ENCODE data around the gene TRMT1.
A peak's percentile ranks its signal among the peaks of the same experiment; 100 is the strongest.
"Not testable (repeated sequence)": the region's sequence is repeated elsewhere in the genome, so short reads cannot be mapped to it uniquely, and the experiment has no call there.

Gene TRMT1

DNA sequence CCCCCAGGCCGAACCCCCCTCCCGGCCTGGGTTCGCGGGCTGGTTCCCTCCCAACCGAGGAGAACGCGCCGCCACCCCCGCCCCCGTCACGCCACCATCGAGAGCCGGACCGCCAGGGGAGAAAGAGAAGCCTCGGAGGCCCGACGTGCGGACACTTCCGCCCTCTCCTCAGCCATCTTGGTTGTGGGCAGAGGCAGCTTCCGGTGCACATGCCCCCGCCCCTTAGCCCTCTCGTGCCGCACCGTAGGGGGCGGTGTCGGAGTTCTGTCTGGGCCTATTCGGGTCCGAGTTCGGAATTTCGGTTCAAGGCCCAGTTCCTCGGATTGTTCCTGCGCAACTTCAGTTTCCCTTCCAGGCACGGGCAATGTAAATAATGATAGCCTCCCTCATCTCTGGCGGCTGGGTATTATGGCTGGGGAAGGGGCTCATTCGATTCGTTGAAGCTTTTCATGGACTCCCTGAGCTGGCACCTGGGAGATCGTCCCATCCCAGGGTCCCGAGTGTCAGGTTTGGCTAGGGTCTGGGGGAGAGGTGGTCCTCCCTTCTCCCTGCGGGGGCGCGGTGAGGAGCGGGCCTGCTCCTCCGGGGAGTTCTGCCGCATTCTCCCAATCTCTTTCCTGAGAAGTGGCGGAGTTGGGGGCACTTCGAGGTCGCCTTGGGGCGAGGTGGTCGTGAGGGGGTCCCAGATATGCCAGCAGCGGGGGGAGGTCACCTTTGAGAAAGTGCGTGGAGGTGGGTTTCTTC, 33.8 kb upstream of the TRMT1 start, which contains the start of the genes IER2 and STX10:
Gene IER2 (plus strand): TSS at position 225 of the 744 bp plus-strand sequence. CDS start 2,776 bp downstream, outside the sequence.
Gene STX10 (minus strand): TSS at position 189 of the 744 bp plus-strand sequence. CDS start 202 bp downstream, outside the sequence.
- DNase-seq = peak; percentile 92

DNA sequence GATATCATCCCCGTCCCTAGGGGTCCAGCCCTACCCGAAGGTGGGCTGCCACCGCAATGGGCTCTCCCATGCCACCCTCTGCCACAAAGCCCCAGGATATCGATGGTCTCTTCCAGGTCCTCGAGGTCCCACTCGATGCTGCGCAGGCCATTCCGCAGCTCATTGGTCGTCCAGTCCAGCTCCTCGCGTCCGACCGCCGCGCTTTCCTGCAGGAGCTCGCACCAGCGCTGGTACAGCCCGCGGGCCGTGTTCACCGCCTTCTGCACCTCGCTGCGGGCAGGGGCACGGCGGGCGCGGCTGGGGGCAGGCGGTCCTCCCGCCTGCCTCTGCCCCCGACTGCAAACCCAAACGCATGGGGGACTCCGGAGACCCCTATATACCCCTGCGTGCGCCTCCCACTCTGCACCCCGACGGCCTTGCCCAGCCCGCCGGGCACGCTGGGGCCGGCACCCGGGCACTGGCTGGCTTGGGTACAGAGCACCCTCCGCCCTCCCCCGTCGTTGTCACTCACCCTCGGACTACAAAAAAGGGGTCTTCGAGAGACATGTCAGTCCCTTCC, 33.2 kb upstream of the TRMT1 start:
- no peak for DNase-seq

DNA sequence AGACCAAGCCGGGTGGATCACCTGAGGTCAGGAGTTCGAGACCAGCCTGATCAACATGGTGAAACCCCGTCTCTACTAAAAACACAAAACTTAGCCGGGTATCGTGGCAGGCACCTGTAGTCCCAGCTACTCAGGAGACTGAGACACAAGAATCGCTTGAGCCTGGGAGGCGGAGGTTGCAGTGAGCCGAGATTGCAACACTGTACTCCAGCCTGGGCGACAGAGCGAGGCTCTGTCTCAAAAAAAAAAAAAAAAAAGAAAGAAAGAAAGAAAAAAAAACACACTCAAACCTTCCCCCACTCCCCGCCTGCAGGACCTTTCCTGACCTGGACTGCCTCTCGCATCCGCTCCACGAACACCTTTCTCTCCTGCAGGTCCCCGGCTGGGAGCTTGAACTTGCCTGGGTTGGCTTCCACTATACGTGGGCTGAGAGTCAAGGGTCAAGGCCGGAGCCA, 32.7 kb upstream of the TRMT1 start:
- not testable (repeated sequence) for DNase-seq

DNA sequence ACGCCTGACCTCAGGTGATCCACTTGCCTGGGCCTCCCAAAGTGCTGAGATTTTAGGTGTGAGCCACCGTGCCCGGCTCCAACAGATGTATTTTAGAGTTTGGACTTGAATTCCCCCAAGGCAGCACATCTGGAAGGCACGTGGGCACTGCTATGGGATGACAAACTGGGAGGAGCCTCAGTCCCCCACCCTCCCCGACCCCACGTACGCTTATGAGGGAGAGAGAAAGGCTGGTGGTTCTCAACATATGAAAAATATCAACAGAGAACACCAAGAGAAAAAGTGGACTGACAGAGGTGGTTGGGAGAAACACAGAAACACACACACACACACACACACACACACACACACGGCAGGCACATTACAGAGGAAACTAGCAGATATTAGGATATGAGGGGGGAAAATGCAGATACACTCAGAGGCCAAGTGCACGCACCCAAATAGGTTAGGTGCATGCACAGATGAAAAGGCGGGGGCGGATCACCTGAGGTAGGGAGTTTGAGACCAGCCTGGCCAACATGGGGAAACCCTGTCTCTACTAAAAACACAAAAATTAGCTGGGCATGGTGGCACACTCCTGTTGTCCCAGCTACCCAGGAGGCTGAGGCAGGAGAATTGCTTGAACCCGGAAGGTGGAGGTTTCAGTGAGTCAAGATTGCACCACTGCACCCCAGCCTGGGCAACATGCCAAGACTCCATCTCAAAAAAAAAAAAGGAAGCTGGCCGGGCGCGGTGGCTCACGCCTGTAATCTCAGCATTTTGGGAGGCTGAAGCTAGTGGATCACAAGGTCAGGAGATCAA, 30.4 kb upstream of the TRMT1 start:
- DNase-seq = no peak

DNA sequence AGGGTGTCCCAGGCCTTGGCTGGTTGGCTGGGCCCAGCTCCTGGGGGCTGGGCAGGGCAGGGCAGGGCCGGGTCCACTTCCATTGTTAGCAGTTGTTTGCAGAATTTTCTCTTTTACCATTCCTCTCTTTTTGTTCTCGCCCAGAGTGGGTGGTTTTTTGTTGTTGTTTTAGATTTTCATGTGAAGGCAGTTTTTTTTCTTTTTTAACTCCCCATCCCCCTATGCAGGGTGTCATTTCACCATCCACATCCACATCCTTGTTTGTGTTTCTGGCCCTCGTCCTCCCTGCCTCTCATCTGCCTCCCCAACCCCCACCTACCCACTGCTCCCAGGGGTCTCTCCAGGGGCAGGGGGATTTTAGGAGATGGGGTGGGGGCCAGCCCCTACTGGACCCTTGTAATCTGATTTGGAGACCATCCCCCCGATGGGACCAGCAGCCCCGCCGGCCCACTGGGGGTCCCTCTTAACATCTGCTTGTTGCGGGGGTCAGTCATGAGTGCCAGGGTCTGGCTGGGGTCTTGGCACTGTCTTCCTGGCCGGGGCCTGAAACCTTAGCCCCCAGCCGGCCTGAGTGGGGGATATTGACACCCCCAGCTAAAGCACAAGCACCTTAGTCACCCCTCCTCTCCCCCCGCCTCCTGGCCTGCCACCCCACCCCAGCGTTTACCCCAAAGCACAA, 23.2 kb upstream of the TRMT1 start:
- DNase-seq = no peak

DNA sequence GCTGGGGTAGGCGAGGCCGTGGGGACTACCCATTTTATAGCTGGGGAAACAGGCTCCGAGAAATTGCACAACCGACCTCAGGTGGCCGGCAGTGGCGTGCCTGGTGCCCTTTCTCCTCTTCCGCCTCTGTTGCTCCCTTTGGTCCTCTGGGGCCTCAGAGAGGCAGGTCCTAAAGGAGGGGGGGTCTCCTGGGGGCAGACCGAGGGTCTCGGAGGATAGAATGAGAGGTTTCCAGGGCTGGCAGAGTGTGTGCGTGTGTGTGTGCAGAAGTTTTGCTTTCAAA, 22.3 kb upstream of the TRMT1 start:
- DNase-seq = no peak

DNA sequence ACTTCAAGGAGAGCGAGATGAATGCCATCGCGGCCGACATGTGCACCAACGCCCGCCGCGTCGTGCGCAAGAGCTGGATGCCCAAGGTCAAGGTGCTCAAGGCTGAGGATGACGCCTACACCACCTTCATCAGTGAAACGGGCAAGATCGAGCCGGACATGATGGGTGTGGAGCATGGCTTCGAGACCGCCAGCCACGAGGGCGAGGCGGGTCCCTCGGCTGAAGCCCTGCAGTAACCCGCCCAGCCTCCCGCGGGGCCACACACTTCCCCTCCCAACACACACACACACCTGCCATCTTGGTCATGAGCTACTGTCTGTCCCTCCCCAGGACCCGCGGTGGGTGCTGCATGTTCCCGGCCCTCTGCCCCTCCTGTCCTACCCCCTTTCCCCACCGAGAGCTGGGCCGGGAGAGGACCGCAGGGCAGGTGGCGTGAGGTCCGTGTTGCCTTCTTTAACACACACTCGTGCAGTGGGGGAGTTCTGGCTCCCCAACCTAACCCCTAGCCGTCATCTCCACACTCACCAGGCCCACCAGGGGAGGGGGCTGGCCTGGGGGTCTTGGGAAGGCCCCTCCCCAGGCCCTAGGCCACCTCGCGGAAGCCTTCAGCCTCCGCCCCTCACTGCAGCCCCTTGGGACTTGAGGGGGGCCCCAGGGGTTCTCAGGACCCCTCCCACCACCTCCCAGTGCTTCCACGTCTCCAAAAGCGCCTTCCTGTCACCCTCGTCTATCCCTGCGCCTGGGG, 21.8 kb upstream of the TRMT1 start:
- no peak for DNase-seq

DNA sequence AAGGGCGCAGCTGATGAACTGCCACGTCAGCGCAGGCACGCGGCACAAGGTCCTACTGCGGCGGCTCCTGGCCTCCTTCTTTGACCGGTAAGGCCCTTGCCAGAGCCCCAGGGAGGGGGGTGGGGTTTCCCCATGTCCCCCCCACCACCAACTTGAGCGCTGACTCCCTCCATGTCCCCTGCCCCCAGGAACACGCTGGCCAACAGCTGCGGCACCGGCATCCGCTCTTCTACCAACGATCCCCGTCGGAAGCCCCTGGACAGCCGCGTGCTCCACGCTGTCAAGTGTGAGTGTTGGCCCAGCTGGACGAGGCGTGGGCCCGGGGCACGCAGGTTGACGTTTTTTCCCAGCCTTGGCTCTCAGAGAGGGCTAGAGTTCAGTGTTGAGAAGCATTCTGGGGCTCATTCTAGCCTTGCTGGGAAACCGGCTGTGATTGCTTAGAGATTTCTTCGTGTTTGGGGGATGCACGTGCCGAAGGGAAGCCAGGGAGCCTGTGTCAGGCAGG, 20.8 kb upstream of the TRMT1 start:
- DNase-seq = no peak

DNA sequence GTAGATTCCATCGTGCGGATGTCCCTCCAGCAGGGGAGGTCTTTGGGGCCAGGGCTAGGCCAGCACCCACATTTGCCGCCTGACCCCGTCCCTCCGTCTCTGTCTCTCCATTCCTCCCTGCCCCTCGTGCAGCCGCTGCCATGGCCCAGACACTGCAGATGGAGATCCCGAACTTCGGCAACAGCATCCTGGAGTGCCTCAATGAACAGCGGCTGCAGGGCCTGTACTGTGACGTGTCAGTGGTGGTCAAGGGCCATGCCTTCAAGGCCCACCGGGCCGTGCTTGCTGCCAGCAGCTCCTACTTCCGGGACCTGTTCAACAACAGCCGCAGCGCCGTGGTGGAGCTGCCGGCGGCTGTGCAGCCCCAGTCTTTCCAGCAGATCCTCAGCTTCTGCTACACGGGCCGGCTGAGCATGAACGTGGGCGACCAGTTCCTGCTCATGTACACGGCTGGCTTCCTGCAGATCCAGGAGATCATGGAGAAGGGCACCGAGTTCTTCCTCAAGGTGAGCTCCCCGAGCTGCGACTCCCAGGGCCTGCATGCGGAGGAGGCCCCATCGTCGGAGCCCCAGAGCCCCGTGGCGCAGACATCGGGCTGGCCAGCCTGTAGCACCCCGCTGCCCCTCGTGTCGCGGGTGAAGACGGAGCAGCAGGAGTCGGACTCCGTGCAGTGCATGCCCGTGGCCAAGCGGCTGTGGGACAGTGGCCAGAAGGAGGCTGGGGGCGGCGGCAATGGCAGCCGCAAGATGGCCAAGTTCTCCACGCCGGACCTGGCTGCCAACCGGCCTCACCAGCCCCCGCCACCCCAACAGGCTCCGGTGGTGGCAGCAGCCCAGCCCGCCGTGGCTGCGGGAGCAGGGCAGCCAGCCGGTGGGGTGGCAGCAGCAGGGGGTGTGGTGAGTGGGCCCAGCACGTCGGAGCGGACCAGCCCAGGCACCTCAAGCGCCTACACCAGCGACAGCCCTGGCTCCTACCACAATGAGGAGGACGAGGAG, 18.8 kb upstream of the TRMT1 start:
- no peak for DNase-seq

DNA sequence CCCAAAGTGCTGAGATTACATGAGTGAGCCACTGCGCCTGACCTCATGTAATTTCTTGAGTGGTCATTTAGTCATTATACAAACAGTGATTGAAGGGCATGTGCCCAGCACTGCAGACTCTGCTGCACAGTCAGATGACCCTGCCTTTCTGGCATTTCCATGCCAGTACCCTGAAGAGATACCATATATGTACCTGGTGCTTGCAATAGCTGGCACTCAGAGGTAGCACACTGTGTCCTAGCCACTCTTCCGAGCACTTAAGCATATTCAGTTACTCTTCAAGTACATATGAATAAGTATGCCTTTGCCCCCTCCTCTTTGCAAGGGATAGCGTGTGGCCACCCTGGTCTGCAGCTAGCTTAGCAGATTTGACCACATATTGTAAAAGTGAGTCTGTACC, 18.1 kb upstream of the TRMT1 start:
- no peak for DNase-seq

DNA sequence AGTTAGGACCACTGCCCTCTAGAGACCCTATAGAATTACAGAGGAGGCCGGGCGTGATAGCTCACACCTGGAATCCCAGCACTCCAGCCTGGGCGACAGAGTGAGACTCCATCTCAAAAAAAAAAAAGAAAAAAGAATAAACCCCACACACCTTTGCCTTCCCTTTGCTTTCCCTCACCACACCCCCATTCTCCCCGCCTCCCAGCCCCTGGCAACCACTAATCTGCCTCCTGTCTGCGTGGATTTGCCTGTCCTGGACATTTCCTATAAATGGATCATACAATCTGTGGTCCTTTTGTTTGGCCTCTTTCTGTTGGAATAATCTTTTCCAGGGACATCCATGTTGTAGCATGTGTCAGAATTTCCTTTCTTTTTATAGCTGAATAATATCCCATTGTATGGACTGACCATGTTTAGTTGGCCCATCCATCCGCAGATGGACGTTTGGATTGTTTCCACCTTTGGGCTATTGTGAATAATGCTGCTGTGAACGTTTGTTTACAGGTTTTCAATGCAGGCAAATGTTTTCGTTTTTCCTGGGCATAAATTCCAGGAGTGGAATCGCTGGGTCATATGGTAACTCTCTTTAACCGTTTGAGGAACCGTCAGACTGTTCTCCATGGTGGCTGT, 16.8 kb upstream of the TRMT1 start:
- DNase-seq = no peak

DNA sequence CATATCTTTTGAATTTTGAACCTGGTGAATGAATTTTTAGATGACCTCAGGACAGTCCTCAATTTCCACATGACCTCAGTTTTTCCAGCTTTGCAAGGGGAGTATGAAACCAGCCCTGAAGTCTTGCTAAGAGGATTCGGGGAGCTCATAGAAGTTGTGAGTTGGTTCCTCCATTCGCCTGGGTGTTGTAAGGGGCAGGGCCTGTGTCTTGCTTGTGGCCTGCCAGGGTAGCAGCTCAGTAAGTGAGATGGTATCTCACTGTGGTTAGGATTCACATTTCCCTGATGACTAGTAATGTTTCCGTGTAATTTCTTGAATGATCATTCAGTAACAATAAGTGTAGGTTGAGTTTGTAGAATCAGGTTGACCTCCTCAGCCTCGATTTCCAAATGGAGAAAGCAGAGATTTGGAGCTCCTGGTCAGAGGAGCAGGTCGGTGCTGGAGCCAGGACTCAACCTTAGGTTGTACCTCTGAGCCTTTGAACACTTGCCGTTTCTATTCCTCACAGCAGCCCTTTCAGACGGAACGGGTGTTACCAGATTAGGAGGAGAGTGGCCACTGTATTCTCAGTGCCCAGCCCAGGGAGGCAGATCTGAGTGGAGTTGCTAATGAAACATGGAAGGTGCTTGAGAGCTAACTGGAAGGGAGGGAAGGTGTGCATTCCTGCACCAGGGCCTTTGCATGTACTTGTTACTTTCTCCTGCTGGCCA, 16.1 kb upstream of the TRMT1 start:
- peak; percentile 55 for DNase-seq

DNA sequence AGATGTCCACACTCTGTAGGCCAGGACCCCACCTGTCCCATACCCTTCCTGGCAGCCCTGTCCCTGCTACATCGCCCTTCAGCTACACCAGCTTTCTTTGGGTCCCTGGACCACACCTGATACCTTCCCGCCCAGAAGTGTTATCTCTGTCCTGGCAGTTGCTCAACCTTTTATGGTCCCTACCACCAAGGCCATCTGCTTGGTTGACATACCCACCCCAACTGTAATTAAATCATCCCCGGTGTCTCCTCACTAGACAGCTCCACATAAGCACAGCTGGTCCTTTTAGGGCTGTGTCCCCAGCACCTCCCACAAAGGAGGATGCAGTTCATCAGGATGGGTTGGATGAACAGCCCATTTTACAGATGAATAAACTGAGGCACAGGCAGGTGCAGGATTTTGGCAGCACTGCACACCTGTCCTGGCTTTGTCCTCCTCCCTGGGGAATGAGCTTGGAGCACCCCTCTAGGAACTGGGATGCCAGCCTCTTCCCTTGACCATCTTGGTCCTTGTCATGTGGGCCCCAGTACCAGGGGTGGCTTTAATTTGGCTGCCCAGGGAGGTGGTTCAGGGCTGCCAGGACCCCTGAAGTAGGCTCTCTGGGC, 14.4 kb upstream of the TRMT1 start:
- no peak for DNase-seq

DNA sequence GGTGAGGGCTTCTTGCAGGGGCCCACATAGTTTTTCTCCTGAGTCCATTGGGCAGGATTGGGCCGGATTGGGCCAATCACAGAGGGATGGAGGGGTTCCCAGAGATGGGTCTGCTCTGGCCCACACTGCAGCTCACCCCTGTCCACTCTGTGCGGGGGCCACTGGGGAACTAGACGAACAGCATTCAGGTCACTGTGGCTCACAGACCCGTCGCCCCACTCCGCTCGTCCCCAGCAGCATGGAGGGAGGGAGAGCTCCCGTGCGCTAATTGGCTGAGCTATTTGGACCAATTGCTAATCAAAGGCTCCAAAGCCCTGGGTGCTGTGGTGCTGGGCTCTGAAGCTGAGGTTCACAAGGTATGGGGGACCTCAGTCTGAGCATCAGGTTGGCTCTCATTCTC, 12.8 kb upstream of the TRMT1 start:
- DNase-seq = no peak

DNA sequence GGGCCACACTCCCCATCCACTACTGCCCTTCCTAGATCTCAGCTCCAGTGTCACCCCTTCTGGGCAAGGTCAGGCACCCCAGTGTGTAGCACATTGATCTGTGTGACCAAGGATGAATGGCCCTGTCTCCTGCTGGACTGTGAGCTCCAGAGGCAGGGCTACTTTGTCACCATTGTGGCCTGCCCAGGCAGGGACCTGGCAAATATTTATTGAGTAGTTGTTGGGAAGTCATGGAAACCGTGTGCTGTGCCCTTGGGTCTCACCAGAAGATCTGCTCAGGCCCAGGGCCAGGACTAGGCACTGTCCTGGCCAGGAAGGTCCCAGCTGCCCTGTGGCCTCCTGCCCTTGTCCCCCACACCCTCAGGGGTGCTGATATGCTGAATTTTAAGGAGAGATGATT, 12.0 kb upstream of the TRMT1 start:
- DNase-seq = no peak

DNA sequence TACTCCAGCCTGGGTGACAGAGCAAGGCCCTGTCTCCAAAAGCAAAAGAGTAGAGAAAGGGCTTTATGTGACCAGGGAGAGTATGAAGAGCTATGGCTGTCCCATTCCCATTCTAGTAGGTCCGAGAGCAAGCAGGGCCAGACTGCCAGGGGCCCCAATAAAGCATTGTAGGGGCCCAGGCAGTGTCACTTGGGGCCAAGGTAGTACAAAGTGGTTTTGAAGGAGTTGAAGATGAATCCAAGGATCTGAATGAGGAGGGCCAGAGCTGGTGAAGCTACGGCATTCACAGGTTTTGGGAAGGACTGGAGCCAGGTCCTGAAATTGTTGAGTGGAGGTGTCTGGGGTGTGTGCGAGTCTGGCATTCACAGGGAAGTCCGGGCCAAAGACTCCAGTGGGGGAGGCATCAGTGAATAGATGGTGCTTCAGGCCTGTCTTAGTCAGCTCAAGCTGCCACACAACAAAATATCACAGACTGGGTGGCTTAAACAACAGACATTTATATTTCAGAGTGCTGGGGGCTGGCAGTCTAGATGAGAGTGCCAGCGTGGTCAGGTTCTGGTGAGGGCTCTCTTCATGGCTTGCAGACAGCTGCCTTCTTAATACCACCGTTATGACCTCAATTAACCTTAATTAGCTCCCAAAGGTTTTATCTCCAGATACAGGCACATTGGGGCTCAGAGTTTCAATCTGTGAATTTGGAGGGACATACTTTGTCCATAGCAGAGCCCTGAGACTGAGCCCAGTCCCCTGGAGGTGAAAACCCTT, 11.5 kb upstream of the TRMT1 start:
- DNase-seq = no peak

DNA sequence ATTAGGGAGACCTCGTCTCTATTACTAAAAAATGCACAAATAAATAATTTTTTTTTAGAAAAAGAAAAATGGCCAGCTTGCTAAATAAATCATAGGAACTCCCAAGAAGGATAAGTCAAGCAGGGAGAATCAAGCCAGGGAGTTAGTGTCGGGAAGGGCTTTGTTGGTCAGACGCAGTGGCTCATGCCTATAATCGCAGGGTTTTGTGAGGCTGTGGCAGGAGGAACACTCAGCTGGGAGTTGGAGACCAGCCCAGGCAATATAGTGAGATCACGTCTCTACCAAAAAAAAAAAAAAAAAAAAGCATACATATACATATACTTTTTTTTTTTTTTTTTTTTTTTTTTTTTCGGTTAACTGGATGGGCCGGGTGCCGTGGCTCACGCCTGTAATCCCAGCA, 10.5 kb upstream of the TRMT1 start:
- no peak for DNase-seq
